GM21447 (cell line): Measurements from ENCODE around the gene GRIN1.

Source experiments
- ATAC-seq: cut with Tn5 transposase; IDR thresholded peaks from one replicate; pipeline ENCODE4 v1.9.1; 2021; ENCODE audit not compliant: unreplicated experiment

The GRIN1 gene

DNA sequence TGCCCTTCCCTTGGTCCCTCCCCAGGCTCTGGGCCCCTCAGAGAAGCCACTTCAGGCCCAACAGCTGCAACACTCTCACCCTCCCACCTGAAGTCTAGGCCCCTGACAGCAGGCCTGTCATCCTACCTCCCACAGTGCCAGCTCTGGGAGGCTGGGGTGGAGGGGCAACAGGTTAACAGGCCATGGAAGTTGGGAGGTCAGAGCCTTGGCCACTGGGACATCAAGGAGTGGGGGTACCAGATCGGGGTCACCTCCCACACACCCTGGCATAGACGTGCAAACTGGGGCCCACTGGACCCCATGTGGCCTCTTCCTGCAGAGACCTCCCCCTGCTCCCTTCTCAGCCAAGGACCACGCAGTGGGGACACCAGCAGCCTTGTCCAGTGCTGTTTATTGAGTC, 52.3 kb downstream of the GRIN1 start:
- no peak for ATAC-seq

DNA sequence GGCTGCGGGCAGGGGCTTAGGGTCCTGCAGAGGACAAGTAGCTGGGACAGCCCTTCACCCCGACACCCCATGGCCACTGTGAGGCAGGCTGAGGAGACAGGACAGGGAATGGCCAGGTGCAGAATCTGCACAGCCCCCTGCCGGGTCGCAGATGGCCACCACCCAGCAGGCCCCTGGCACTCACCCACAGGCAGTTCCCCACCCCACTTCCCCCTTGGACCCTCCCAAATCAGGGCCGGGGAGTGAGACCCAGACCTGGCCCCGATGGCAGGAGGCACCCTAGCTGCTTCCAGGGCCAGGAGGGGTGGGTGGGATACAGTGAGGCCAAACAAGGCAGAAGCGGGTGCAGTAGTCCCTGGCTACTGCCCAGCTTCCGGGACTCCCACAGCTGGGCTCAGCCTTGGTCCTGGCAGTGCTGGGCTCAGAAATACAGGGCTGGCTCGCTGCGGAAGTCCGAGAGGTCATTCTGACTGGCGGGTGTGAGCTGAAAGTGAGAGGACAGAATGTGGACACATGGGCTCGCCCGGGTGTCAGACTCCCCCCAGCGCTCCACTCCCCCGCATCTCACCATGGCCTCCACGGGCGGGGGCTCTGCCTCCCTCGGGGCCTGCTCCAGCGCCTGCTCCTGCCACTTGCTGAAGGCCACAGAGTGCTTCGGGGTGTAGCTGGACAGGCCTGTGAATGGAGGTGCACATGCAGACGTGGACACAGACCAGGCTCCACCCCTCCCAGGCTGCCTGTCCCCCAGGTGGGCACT, 52.9 kb downstream of the GRIN1 start:
- ATAC-seq, result no peak

DNA sequence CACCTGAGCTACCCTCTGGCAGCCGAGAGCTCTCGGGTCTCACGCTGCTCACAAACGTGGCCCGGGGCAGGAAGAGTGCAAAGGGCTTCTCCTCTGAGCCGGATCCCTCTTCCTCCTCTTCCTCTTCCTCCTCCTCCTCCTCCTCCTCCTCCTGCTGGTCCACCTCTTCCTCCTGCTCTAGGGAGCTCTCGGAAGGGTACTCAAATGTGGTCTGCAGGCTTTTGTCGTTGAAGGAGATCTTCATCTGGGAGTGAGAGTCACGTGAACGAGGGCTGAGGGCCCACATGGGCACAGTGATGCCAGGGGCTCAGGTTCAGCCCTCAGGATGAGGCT, 53.5 kb downstream of the GRIN1 start:
- ATAC-seq, result no peak

DNA sequence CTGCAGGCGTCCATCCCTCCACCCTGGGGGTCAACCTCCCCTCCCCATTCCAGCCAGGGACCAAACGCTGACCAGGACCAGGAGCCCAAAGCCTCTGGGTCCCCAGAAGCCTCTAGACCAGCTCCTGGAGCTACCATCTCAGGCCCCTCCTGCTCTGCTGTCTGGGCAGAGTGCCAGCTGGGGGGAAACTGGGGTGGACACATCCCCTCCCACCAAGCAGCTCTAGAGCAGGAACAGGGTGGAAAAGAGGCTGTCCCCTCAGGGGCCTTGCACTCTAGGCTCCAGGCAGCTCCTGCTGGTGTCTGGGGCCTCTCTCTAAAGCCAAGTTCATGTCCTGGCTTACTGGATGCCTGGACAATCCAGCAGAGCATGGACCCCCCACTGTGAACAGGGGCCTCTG, 53.9 kb downstream of the GRIN1 start:
- ATAC-seq, result no peak

DNA sequence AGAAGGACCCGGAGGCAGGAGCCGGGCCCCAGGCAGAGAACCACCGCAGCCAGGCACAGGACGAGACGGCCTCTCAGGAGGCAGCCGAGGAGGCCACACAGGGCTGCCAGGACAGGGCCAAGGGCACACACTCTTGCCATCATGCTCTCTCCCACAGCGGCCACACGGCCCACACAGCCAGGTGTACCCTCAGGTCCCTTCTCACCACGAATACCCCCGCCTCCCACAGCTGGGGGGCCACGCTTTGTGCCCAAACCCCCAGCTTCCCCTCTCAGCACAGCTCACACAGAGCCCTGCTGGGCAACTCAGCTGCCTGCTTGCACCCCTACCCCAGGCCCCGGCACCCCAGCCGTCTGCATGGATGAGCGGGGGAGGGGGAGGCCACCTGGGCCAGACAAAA, 54.8 kb downstream of the GRIN1 start:
- ATAC-seq, result no peak

DNA sequence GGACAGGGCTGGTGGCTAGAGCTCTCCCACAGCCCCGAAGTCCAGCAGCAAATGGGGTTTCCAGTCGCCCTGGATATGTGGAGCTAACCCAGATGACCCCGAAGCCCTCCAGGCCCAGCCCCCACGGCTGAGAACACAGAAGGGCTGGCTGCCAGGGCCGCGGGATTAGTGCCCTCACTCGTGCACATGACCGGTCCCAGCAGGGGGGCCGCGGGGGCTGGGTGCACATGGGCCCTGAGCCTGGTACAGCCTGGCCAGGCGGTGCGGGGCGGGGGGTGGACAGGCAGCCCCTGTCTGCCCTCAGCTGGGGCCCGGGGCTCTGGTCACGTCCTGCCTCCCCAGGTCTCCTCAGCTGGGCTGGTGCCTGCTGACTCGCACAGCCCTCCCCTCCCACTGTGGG, 55.4 kb downstream of the GRIN1 start:
- ATAC-seq, result no peak

DNA sequence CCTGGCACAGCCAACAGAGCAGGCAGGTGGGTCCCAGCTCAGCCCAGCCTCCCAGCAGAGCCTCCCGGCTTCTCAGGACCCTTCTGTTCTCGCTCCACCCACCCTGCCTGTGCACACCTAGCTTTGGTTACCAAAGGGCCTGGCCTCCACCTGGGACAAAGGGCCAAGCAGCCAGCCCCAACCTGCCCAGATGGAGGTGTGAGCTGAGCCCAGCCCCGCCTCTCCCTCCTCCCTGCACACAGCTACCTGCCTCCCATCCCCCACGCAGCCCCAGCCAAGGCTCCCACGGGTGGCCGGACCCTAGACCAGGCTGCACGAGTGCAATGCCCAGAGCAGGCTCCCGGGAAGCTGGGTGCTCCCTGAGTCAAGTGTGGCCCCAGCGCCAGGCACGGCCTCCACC, 56.0 kb downstream of the GRIN1 start:
- ATAC-seq, result no peak

DNA sequence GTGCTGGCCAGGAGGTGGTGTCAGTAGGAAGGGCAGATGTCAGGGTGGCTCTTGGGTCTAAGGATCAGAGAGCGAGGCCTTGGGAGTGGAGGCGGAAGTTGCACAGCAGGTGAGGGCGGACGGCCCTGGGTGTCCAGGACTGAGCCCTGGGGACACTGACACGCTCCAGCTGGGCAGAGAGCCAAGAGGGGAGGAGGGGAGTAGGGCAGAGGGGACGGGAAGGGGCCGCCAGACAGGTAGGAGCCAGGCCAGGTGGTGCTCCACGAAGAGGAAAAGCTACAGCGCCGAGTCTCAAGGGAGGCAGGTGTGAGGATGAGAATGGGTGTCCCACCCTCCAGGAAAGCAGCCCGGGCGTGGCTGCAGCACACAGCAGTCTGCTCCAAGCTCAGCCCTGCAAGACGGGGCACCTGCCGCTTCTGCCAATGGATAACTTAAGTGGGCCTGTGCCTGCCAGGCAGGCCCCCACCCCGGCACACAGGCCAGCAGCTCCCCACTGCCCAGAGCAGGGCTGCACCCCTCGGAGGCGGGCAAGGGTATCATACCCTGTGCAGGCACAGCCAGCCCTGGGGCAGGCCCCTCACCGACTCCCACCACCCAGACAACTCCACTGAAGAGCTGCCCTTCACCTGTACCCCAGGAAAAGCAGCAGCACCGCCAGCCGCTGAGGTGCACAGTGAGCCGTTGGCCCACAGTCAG, 56.7 kb downstream of the GRIN1 start:
- ATAC-seq, result no peak

DNA sequence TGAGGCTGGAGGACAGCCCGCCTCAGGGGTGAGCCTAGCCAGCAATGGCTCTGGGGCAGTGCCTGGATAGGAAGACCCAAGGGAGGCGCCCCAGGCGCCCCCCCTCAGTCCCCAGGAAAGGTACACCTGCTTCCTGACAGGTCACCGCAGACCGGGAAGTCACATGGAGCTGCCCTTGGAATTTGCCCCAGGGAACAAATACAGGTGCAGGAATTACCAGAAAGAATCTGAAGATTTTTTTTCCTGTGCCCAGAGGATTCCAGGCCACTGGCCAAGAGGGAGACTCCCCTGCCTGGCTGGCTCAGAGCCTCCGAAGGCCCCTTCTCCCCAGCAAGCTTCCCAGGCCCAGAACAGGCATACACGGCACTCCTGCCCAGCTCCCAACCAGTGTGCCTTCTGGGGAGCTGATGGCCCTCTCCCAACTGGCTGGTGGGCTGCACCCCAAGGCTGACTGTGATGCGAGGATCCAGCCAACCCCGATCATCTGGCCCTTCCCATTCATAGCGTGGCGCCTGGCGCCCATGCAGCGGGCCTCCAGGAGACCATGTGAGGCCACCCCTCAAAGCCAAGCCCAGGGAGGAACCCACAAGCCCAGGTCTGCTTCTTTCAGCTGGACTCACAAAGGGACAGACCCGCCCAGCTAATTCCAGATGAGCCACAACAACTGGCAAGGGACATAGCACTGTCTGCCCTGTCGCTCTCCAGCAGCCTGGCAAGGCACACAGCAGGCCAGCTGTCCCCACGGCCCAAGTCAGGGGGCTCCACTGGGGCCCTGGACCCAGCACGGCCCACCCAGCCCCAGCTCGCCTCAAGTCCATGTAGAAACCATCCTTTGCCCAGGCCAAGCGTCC, 59.3 kb downstream of the GRIN1 start:
- no peak for ATAC-seq

DNA sequence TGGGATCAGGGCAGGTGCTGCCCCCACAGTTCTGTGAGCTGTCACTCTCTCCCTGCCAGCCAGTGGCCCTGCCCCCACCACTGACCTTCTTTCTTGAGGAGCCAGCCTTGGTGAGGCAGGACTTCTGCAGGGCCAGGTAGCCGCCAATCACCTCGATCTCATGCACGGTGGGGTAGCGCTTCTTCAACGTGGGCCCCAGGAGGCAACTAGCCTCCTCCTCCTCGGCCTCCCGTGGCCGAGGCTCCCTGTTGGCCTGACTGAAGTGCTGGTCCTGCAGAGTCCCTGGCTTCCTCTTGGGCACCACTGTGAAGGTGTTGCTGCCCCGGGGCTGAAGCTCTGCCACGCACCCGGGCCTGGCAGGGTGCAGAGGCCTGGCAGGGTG, 59.9 kb downstream of the GRIN1 start:
- ATAC-seq, result no peak

DNA sequence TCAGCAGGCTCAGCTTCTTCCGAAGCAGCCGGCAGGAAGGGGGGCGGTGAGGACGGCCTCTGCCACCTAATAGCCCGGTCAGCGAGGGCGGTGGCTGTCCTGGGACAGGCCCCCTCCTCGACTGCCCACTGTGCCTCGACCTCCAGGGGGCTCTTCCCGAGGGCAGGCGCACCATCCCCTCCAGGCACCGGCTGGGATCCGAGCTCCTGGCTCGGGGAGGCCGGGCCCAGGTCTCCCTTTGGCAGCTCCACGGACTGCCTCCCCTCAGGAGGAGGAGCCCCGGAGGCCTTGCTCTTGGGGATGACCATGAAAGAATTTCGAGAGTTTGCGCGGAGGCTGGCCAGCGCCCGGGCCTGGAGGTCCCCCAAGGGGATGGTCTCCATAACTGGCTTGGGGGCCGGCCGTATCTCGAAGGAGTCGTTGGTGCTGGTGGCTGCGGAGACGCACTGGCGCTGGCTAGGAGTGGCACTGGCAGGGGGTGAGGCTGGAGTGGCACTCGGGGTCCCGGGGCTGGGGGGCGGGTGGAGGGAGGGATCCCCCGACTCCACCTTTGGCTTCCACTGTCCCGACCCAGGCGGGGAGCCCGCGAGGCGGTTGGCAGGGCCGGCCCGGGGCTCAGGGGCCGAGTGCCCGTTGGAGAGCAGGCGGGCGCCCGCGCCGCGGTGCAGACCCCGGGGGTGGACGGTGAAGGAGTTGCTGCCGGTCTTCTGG, 60.6 kb downstream of the GRIN1 start:
- no peak for ATAC-seq

DNA sequence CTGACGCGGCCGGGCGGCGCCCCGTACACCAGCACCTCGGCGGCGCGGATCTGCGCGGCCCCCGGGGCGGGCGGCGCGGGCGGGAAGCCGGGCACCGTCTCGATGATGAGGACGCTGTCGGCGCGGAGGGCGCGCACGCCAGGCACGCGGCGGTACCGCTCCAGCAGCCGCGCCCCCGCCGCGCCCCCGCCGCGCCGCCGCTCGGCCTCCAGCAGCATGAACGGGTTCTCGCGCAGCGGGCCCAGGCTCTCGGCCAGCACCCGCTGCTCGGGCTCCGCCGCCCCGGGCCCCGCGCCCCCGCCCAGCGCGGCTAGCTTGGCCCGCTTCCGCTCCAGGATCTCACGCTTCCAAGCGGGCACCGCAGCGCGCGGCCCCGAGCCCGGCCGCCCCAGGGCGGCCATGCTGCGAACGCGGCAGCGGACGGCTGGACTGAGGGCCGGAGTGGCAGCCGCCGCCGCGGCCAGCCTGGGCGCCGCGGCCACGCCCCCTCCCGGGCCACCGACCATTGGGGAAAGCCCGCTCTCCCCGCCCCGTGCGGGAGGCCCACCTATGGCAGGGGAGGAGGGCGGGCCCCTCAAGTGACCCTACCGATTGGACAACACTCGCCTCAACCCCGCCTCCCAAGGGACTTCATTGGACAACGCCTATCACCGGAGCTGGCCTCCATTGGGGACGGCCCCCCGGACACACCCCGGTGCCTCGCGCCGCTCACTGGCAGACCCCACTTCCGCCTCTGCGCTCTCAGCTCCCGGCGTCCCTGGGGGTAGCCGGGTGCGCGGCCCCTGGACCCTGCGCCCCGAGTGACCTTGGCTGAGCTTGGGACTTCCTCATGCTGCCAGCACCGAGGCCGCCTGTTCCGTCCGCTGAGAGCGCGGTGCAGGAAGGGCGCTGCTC, 61.6 kb downstream of the GRIN1 start, which contains the start of gene TPRN:
Gene TPRN, minus strand, starts transcription at position 431 of the 894 bp plus-strand sequence. Its CDS starts 30 bp downstream, at position 401.
- peak; percentile 90 for ATAC-seq

DNA sequence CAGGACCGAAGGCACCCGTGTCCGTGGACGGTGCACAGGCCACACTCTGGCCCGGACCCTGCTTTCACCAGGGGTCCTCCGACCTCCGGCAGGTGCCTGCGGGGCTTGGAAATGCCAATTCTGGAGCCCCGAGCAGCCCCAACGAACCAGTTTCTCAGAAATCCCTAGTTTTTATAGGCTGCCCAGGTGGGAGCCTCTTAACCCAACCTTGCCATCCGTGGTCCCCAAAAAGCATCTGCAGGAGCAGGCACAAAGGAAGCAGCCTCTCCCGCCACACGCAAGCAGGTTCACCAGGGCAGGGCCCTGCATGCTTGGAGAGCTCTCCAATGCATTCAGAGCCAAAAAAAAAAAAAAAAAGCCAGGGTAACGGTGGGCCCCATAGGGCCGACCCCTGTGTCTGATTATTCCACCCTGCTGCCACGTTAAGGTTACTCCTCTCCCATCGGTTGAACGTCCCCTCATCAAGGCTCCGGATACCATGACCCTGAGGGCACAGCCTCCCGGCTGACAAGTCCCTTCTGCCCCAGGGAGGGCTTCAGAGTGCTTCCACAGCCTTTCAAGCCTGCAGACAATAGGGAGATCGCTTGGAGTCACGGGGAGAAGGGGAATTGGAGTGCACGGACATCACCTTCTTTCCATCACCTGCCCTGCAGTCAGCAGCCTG, 62.4 kb downstream of the GRIN1 start:
- ATAC-seq, result no peak

DNA sequence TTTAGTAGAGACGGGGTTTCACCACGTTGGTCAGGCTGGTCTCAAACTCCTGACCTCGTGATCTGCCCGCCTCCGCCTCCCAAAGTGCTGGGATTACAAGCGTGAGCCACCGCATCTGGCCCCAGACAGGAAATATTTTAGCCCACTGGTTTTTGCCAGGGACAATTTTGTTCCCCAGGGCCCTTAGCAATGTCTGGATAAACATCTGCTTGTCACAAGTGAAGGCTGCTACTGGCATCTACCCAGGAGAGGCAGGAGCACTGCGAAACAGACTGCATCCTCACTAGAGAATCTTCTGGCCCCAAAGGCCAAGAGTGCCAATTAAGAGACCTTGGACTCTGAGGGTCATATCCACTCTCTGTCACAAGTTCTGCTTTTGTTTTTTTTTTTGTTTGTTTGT, 64.0 kb downstream of the GRIN1 start:
- ATAC-seq, result no peak

DNA sequence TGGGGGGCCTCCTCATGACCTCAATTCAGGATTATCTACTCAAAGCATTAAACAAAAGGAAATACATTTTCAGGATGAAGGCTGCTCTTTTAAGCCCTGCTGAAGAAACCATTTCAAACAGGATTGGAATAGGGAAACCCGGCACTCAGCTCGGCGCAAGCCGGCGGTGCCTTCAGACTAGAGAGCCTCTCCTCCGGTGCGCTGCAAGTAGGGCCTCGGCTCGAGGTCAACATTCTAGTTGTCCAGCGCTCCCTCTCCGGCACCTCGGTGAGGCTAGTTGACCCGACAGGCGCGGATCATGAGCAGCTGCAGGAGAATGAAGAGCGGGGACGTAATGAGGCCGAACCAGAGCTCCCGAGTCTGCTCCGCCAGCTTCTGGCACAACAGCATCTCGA, 65.8 kb downstream of the GRIN1 start:
- ATAC-seq, result no peak

DNA sequence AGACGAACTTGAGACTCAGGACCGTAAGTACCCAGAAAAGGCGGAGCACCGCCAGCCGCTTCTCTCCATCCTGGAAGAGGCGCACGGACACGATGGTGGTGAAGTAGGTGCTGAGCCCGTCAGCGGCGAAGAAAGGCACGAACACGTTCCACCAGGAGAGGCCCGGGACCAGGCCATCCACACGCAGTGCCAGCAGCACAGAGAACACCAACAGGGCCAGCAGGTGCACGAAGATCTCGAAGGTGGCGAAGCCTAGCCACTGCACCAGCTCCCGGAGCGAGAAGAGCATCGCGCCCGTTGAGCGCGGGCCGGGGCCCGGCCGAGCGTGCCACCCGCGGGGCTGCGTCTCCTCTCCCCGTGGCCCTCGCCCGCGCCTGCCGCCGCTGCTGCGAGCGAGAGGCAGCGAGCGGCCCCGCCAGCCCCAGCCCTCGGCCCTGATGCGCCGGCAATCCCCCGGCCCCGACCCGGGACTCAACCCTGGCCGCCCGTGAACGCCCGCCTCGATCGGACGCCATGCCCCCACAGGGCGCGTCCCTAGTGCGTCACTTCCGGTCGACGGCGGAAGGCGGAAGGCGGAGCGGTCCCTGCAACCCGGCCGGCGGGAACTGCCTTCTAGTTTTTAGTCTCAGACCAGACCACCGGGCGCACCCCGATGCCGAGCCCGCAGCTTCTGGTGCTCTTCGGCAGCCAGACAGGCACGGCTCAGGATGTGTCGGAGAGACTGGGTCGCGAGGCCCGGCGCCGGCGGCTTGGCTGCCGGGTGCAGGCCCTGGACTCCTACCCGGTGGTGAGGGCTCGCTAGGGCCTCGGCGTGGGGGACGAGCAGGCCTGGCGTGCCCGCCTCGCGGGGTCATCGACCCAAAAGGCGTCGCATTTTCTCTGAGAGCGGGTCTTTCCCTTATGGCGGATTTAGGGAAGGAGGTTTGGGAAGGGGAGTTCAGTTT, 66.4 kb downstream of the GRIN1 start, which contains the start of the genes NDOR1 and TMEM203:
Gene NDOR1, plus strand, starts transcription at position 575 of the 944 bp plus-strand sequence. Its CDS starts 78 bp downstream, at position 653.
Gene TMEM203, minus strand, starts transcription at position 523 of the 944 bp plus-strand sequence. Its CDS starts 234 bp downstream, at position 289.
- peak; percentile 33 for ATAC-seq

DNA sequence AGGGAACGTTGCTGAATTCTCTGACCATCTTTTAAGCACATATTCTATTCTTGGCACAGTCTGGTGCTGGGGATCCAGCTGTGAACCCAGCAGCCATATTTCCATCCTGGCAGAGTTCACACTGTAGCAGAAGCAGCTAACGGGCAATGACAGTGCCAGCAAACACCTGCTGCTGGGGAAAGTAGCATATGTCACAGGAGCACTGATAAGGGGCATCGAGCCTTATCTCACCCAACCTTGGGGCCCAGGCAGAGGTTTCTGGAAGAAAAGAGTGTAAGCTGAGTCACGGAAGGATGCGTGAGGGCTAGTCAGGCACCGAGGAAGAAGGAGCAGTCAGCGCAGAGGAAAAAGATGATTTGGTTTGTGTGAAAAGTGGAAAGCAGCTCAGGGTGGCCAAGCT, 67.6 kb downstream of the GRIN1 start:
- ATAC-seq, result no peak

DNA sequence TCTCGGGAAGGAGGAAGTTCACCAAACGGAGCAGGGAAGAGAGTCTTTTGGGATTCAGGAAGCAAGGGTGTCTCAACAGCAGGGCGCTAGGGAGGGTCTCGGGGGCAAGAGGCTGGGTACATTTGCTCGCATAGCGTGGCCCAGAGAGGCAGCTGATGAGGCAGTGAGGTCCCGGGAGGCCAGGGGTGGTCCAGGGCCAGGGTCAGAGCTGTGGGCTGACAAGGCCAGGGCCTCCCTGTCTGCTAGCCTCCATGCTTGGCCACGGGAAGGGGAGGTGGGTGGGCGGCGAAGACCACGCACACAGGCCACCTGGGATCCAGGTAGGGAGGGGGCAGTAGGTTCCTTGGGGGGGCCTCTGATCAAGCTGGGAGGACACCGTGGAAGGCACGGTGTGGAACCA, 72.6 kb downstream of the GRIN1 start:
- ATAC-seq, result no peak
